HepG2 (cell line): ENCODE results near the gene SRCIN1. TPM values are rescaled to one million over a fixed set of nuclear protein-coding genes. Genes with fewer than 3 reads are reported as not detected.

ENCODE experiments used
- AKAP8 ChIP-seq: sonication (generic); formaldehyde crosslinking; IDR thresholded peaks from 2 replicates; pipeline ENCODE4 v1.5.1; 2020; ENCODE audit warnings: mild to moderate bottlenecking, missing genetic modification reagents
- BCL6 ChIP-seq: IDR thresholded peaks from 2 replicates; pipeline ENCODE4 v1.6.1; 2016; ENCODE audit warnings: missing genetic modification reagents, missing compliant biosample characterization
- CBFB ChIP-seq: sonication (generic); formaldehyde crosslinking; IDR thresholded peaks from 2 replicates; pipeline ENCODE4 v1.4.0; 2020; ENCODE audit warnings: missing genetic modification reagents
- GATAD2A ChIP-seq: IDR thresholded peaks from 2 replicates; pipeline ENCODE4 v1.6.1; 2016
- MAFF ChIP-seq: IDR thresholded peaks from 2 replicates; pipeline ENCODE4 v1.6.1; 2011; ENCODE audit warnings: low read depth, low read length, improper control_type of control experiment
- MNT ChIP-seq: fragments of 450-650 bp; IDR thresholded peaks from 2 replicates; pipeline ENCODE4 v1.6.1; 2016
- NR2F1 ChIP-seq, 2 experiments: fragments of 450-650 bp in 1 of 2; formaldehyde crosslinking in 1 of 2; IDR thresholded peaks; 2 replicates each; pipeline versions ENCODE4 v1.5.0 to v1.6.1; 2016 to 2020; ENCODE audit warnings: mild to moderate bottlenecking in 1 of 2, missing compliant biosample characterization in 1 of 2, missing genetic modification reagents in 1 of 2, moderate library complexity in 1 of 2
- PAF1 ChIP-seq: IDR thresholded peaks from 2 replicates; pipeline ENCODE4 v1.6.1; 2016; ENCODE audit warnings: missing genetic modification reagents, missing compliant biosample characterization
- POGZ ChIP-seq: sonication (generic); formaldehyde crosslinking; IDR thresholded peaks from 2 replicates; pipeline ENCODE4 v1.4.0; 2020; ENCODE audit warnings: mild to moderate bottlenecking, missing genetic modification reagents
- RXRA ChIP-seq: sonication (generic); formaldehyde crosslinking; IDR thresholded peaks from 2 replicates; pipeline ENCODE4 v1.5.1; 2020; ENCODE audit warnings: missing genetic modification reagents
- SP4 ChIP-seq: sonication (generic); formaldehyde crosslinking; IDR thresholded peaks from 2 replicates; pipeline ENCODE4 v1.8.1; 2023; ENCODE audit warnings: mild to moderate bottlenecking, missing genetic modification reagents
- THAP8 ChIP-seq: sonication (generic); formaldehyde crosslinking; IDR thresholded peaks from 2 replicates; pipeline ENCODE4 v1.5.1; 2020; ENCODE audit warnings: missing genetic modification reagents, mild to moderate bottlenecking, borderline replicate concordance
- TRAFD1 ChIP-seq: sonication (generic); formaldehyde crosslinking; IDR thresholded peaks from 2 replicates; pipeline ENCODE4 v1.5.1; 2020; ENCODE audit warnings: missing genetic modification reagents, mild to moderate bottlenecking, borderline replicate concordance
- ZBTB7B ChIP-seq: sonication (generic); formaldehyde crosslinking; IDR thresholded peaks from 2 replicates; pipeline ENCODE4 v1.4.0; 2020; ENCODE audit warnings: missing genetic modification reagents
- ZNF225 ChIP-seq: sonication (generic); formaldehyde crosslinking; IDR thresholded peaks from 2 replicates; pipeline ENCODE4 v1.4.0; 2020; ENCODE audit warnings: mild to moderate bottlenecking, missing genetic modification reagents
- ZNF280B ChIP-seq: sonication (generic); formaldehyde crosslinking; IDR thresholded peaks from 2 replicates; pipeline ENCODE4 v1.5.0; 2020; ENCODE audit warnings: missing genetic modification reagents, mild to moderate bottlenecking, borderline replicate concordance
- ZNF572 ChIP-seq: sonication (generic); formaldehyde crosslinking; IDR thresholded peaks from 2 replicates; pipeline ENCODE4 v1.5.1; 2020; ENCODE audit warnings: mild to moderate bottlenecking, missing genetic modification reagents
- ZNF691 ChIP-seq: sonication (generic); formaldehyde crosslinking; IDR thresholded peaks from 2 replicates; pipeline ENCODE4 v1.4.0; 2020; ENCODE audit warnings: missing genetic modification reagents, low read depth, mild to moderate bottlenecking, borderline replicate concordance
- ZNF790 ChIP-seq: sonication (generic); formaldehyde crosslinking; IDR thresholded peaks from 2 replicates; pipeline ENCODE4 v1.8.0; 2022; ENCODE audit warnings: missing genetic modification reagents, mild to moderate bottlenecking, borderline replicate concordance
- polyA plus RNA-seq, 8 experiments: library from polyadenylated mRNA; depleted of rRNA in 3 of 8; stranded (reverse) in 7 of 8; unstranded in 1 of 8; fragments of >200 nt; fragmentation: Illumina TruSeq in 4 of 8; extraction: Trizol in 4 of 8; gene quantifications; 2 replicates each; pipeline versions ENCODE4 v1.2.1 to v1.2.3, GENCODE V29; 2011 to 2016; ENCODE audit warnings: low read depth in 4 of 8, missing spikeins in 1 of 8, mixed read lengths in 1 of 8; ENCODE audit not compliant: insufficient read depth in 1 of 8
- total RNA-seq, 5 experiments: library from RNA; depleted of rRNA; stranded (reverse); fragments of >200 nt; fragmentation: Illumina TruSeq; extraction: Trizol; gene quantifications; 2 replicates each; pipeline ENCODE4 v1.2.3, GENCODE V29; 2016; ENCODE audit warnings: low read depth in 1 of 5
- TF ChIP-seq, protein P1 (sequence below): sonication (generic); formaldehyde crosslinking; IDR thresholded peaks from 2 replicates; pipeline ENCODE4 v1.4.0; 2020; ENCODE audit warnings: missing genetic modification reagents, mild to moderate bottlenecking, borderline replicate concordance

SRCIN1 gene
- total and polyA plus RNA-seq, 2 of the 13 experiments (the other 11 are each of a cell fraction or from before 2014, with no cell fraction given) = 1.2 to 9.6 TPM

GRCh38 chr17:38605841-38606645 lies at the start of gene SRCIN1 (continued):
- TF ChIP-seq, protein P1, sequence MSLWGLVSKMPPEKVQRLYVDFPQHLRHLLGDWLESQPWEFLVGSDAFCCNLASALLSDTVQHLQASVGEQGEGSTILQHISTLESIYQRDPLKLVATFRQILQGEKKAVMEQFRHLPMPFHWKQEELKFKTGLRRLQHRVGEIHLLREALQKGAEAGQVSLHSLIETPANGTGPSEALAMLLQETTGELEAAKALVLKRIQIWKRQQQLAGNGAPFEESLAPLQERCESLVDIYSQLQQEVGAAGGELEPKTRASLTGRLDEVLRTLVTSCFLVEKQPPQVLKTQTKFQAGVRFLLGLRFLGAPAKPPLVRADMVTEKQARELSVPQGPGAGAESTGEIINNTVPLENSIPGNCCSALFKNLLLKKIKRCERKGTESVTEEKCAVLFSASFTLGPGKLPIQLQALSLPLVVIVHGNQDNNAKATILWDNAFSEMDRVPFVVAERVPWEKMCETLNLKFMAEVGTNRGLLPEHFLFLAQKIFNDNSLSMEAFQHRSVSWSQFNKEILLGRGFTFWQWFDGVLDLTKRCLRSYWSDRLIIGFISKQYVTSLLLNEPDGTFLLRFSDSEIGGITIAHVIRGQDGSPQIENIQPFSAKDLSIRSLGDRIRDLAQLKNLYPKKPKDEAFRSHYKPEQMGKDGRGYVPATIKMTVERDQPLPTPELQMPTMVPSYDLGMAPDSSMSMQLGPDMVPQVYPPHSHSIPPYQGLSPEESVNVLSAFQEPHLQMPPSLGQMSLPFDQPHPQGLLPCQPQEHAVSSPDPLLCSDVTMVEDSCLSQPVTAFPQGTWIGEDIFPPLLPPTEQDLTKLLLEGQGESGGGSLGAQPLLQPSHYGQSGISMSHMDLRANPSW (CRISPR knock-in tag) = no peak
- TF ChIP-seq RXRA (peak; percentile 86; the same call in 1 of the 2 replicates), ZNF572 (CRISPR knock-in tag) (no peak), ZNF225 (CRISPR knock-in tag) (peak; percentile 82; the same call in 1 of the 2 replicates), THAP8 (CRISPR knock-in tag) (0 out of 2 replicates have a peak, but pooled peaks have one; percentile 78), MNT (no peak), ZBTB7B (CRISPR knock-in tag) (peak; percentile 97), GATAD2A (peak; percentile 35; the same call in 1 of the 2 replicates), NR2F1 (CRISPR knock-in tag; IDR thresholded peaks at IDR 0.05) (peak; percentile 21 to 39; a peak in 3 of 4 replicates), PAF1 (CRISPR knock-in tag) (no peak), CBFB (CRISPR knock-in tag) (peak; percentile 81), ZNF280B (CRISPR knock-in tag) (no peak), ZNF691 (CRISPR knock-in tag) (peak; percentile 90; the same call in 1 of the 2 replicates), MAFF (no peak), SP4 (no peak), BCL6 (CRISPR knock-in tag) (peak; percentile 47; the same call in 1 of the 2 replicates), ZNF790 (0 out of 2 replicates have a peak, but pooled peaks have one; percentile 60), POGZ (CRISPR knock-in tag) (peak; percentile 91), TRAFD1 (CRISPR knock-in tag) (no peak), AKAP8 (peak; percentile 78)
